ENCODE results near the gene VPS18.

DNA sequence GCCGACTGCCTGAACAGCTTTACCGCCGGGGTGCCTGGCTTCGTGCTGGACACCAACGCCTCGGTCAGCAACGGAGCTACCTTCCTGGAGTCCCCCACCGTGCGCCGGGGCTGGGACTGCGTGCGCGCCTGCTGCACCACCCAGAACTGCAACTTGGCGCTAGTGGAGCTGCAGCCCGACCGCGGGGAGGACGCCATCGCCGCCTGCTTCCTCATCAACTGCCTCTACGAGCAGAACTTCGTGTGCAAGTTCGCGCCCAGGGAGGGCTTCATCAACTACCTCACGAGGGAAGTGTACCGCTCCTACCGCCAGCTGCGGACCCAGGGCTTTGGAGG lies 49.6 kb upstream of the VPS18 start:
- TF ChIP-seq GATA3 (IDR thresholded peaks at IDR 0.05; ENCODE audit: low read depth, low read length) = no peak
- TF ChIP-seq GATA2 (IDR thresholded peaks at IDR 0.05; ENCODE audit: low read depth, low read length) = no peak

Data from SH-SY5Y (cell line).